Measurements from ENCODE around the gene PMIS2.

DNA sequence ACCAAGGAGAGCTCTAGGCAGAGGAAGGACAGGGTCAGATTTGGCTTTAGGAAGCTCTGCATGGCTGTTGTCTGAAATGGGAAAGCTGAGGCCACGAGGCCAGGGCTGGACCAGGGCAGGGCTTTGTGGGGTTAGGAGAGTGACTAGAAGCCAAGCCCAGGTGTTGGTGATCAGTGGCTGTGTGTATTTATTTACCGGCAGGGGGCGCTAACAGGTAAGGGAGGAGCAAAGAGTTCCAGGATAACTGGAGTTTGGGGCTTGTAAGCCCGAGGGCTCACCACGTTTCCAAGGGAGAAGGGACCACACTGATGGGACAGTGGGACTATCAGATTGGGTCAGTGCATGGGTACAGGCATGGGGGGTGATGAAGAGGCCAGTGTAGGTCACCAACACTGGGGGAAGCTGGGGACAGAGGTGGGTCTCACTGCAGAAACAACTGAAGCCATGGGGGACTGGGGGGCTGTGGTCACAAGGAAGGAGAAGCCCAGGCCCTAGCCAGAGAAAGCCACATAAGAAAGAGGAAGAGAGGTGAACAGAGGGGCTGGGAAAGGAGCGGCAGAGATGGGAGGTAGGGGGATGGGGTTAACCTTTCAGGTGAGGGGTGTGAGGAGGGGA, 36.7 kb upstream of the PMIS2 start:
- TF ChIP-seq POLR2AphosphoS5 (IDR thresholded peaks at IDR 0.05; ENCODE audit: borderline replicate concordance, low read depth, low read length) (no peak), EZH2 (IDR thresholded peaks at IDR 0.05) (no peak)
